ENCODE results near the gene EEF1AKMT3. TPM values are rescaled to one million over a fixed set of nuclear protein-coding genes. Genes with fewer than 3 reads are reported as not detected.
"Not testable (repeated sequence)": the region's sequence is repeated elsewhere in the genome, so short reads cannot be mapped to it uniquely, and the experiment has no call there.

The EEF1AKMT3 gene
- polyA plus RNA-seq, 1 donor: 8.0 TPM

- Histone ChIP-seq H3K36me3 (ENCODE audit: control insufficient read depth, insufficient read depth, low read length) (peaks cover 14% of the 10 kb centered on the region), H3K27ac (ENCODE audit: low read length) (no peak within 1 kb of the TSS), H3K4me1 (ENCODE audit: control insufficient read depth, insufficient read depth, low read length) (peaks cover 28% of the 10 kb centered on the region), H3K9me3 (ENCODE audit: control insufficient read depth, low read depth, low read length) (peaks cover 10% of the 10 kb centered on the region), H3K27me3 (ENCODE audit: control insufficient read depth, insufficient read depth, low read length) (peaks cover 45% of the 10 kb centered on the region), H3K4me3 (ENCODE audit: low read length) (no peak within 1 kb of the TSS)
- WGBS (ENCODE audit: insufficient coverage, low lambda C conversion rate): 14% methylated on average over 2 of the region's 38 CpGs
- DNase-seq: no peak
Observed at GRCh38 chr12:57766464-57767304, 5.7 kb upstream of the EEF1AKMT3 start, which contains the start of gene CYP27B1. TSS of gene CYP27B1 (minus strand) at chr12:57767078. CDS start at chr12:57767041, 37 bp downstream.

DNA sequence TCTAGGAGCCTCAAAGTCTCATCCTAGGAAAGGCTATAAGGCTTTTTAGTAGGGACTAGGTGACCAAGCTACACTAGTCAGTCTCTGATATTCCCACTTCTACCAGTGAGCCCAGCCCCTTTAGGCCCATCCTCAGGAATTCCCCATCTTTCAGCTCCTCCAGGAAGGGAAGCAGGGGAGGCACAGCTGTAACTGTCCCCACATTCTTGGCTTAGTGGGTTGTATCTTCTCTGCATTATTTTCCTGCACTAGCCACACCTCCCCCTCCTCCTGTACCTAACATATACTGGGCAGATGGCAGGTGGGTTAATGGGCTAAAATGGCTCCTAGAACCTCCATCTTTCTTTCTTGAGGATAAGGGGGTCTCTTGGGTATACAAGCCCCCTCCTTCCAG, 5.1 kb upstream of the EEF1AKMT3 start:
- Histone ChIP-seq H3K27me3 (ENCODE audit: control insufficient read depth, insufficient read depth, low read length) (peaks cover 45% of the 10 kb centered on the region), H3K9me3 (ENCODE audit: control insufficient read depth, low read depth, low read length) (peaks cover 10% of the 10 kb centered on the region), H3K27ac (ENCODE audit: low read length) (no peak overlapping the region), H3K4me1 (ENCODE audit: control insufficient read depth, insufficient read depth, low read length) (peaks cover 28% of the 10 kb centered on the region), H3K4me3 (ENCODE audit: low read length) (no peak overlapping the region), H3K36me3 (ENCODE audit: control insufficient read depth, insufficient read depth, low read length) (peaks cover 14% of the 10 kb centered on the region)
- DNase-seq: no peak

DNA sequence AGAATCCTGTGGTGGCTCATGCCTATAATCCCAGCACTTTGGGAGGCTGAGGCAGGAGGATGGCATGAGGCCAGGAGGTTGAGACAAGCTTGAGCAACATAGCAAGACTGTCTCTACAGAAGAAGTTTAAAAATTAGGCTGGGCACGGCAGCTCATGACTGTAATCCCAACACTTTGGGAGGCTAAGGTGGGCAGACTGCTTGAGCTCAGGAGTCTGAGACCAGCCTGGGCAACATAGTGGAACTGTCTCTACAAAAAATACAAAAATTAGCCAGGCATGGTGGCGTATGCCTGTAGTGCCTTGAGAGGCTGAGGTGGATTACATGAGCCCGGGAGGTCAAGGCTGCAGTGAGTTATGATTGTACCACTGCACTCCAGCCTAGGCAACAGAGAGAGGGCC, 4.5 kb upstream of the EEF1AKMT3 start:
- no peak overlapping the region for H3K27ac ChIP-seq (ENCODE audit: low read length)
- WGBS (ENCODE audit: insufficient coverage, low lambda C conversion rate): 80% methylated on average over 1 of the region's 3 CpGs
- peaks cover 14% of the 10 kb centered on the region for H3K36me3 ChIP-seq (ENCODE audit: control insufficient read depth, insufficient read depth, low read length)
- peaks cover 10% of the 10 kb centered on the region for H3K9me3 ChIP-seq (ENCODE audit: control insufficient read depth, low read depth, low read length)
- peaks cover 45% of the 10 kb centered on the region for H3K27me3 ChIP-seq (ENCODE audit: control insufficient read depth, insufficient read depth, low read length)
- H3K4me3 ChIP-seq (ENCODE audit: low read length): no peak overlapping the region
- peaks cover 28% of the 10 kb centered on the region for H3K4me1 ChIP-seq (ENCODE audit: control insufficient read depth, insufficient read depth, low read length)
- no peak for DNase-seq

DNA sequence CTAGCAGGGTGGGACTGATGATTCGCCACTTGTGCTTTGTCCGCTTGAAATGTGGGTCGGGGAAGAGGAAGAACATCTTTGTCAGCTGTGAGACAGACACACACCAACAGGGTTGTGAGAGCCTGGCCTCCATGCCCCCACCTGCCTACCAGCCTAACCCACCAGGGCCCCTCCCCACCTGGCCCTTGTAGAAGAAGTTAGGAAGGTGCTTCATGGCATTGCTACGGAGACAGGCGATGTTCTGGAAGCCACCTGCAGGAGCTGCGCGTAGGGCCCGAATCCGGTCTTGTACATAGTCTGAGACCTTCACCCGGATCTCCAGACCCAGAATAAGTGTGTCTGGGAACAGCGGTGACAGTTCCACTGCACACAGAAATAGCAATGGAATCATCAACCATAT, 2.8 kb upstream of the EEF1AKMT3 start:
- Histone ChIP-seq H3K9me3 (ENCODE audit: control insufficient read depth, low read depth, low read length) (peaks cover 10% of the 10 kb centered on the region), H3K36me3 (ENCODE audit: control insufficient read depth, insufficient read depth, low read length) (peaks cover 14% of the 10 kb centered on the region), H3K27ac (ENCODE audit: low read length) (no peak overlapping the region), H3K4me3 (ENCODE audit: low read length) (no peak overlapping the region), H3K4me1 (ENCODE audit: control insufficient read depth, insufficient read depth, low read length) (peaks cover 34% of the 10 kb centered on the region), H3K27me3 (ENCODE audit: control insufficient read depth, insufficient read depth, low read length) (peaks cover 32% of the 10 kb centered on the region)
- no peak for DNase-seq
- WGBS (ENCODE audit: insufficient coverage, low lambda C conversion rate): no CpG with 5 or more reads among the region's 11 CpGs

GRCh38 chr12:57770734-57771133, 1.7 kb upstream of the EEF1AKMT3 start:
- peaks cover 14% of the 10 kb centered on the region for H3K36me3 ChIP-seq (ENCODE audit: control insufficient read depth, insufficient read depth, low read length)
- no peak for DNase-seq
- peaks cover 20% of the 10 kb centered on the region for H3K27me3 ChIP-seq (ENCODE audit: control insufficient read depth, insufficient read depth, low read length)
- no peak overlapping the region for H3K27ac ChIP-seq (ENCODE audit: low read length)
- H3K4me3 ChIP-seq (ENCODE audit: low read length): no peak overlapping the region
- no CpG with 5 or more reads among the region's 4 CpGs for WGBS (ENCODE audit: insufficient coverage, low lambda C conversion rate)
- peaks cover 27% of the 10 kb centered on the region for H3K4me1 ChIP-seq (ENCODE audit: control insufficient read depth, insufficient read depth, low read length)
- peaks cover 4% of the 10 kb centered on the region for H3K9me3 ChIP-seq (ENCODE audit: control insufficient read depth, low read depth, low read length)

GRCh38 chr12:57771236-57771872, 1.1 kb upstream of the EEF1AKMT3 start:
- Histone ChIP-seq H3K36me3 (ENCODE audit: control insufficient read depth, insufficient read depth, low read length) (peaks cover 16% of the 10 kb centered on the region), H3K9me3 (ENCODE audit: control insufficient read depth, low read depth, low read length) (no peaks in the 10 kb centered on the region), H3K4me1 (ENCODE audit: control insufficient read depth, insufficient read depth, low read length) (peaks cover 21% of the 10 kb centered on the region), H3K4me3 (ENCODE audit: low read length) (peak overlapping the region; percentile 69), H3K27ac (ENCODE audit: low read length) (peak overlapping the region; percentile 83), H3K27me3 (ENCODE audit: control insufficient read depth, insufficient read depth, low read length) (peaks cover 14% of the 10 kb centered on the region)
- DNase-seq: peak in 1 of 2 donors; percentile 80
- 0% methylated on average over 5 of the region's 16 CpGs for WGBS (ENCODE audit: insufficient coverage, low lambda C conversion rate)

- H3K27ac ChIP-seq (ENCODE audit: low read length): peak within 1 kb of the TSS; percentile 83
- H3K4me1 ChIP-seq (ENCODE audit: control insufficient read depth, insufficient read depth, low read length): peaks cover 15% of the 10 kb centered on the region
- H3K27me3 ChIP-seq (ENCODE audit: control insufficient read depth, insufficient read depth, low read length): peaks cover 8% of the 10 kb centered on the region
- peak; percentile 96 to 98 for DNase-seq
- H3K36me3 ChIP-seq (ENCODE audit: control insufficient read depth, insufficient read depth, low read length): peaks cover 16% of the 10 kb centered on the region
- peak within 1 kb of the TSS; percentile 69 for H3K4me3 ChIP-seq (ENCODE audit: low read length)
- no peaks in the 10 kb centered on the region for H3K9me3 ChIP-seq (ENCODE audit: control insufficient read depth, low read depth, low read length)
- 0% methylated on average over 1 of the region's 28 CpGs for WGBS (ENCODE audit: insufficient coverage, low lambda C conversion rate)
Observed at GRCh38 chr12:57771873-57772428, 463 bp upstream of the EEF1AKMT3 start, which contains the start of gene METTL1. TSS of gene METTL1 (minus strand) at chr12:57772105. CDS start at chr12:57772083, 22 bp downstream.

GRCh38 chr12:57774634-57775033, 2.2 kb downstream of the EEF1AKMT3 start:
- not testable (repeated sequence) for DNase-seq; H3K36me3 ChIP-seq (ENCODE audit: control insufficient read depth, insufficient read depth, low read length); H3K27me3 ChIP-seq (ENCODE audit: control insufficient read depth, insufficient read depth, low read length); H3K4me3 ChIP-seq (ENCODE audit: low read length); H3K9me3 ChIP-seq (ENCODE audit: control insufficient read depth, low read depth, low read length); H3K27ac ChIP-seq (ENCODE audit: low read length)
- WGBS (ENCODE audit: insufficient coverage, low lambda C conversion rate): no CpG with 5 or more reads among the region's 11 CpGs
- H3K4me1 ChIP-seq (ENCODE audit: control insufficient read depth, insufficient read depth, low read length): peaks cover 14% of the 10 kb centered on the region

- Histone ChIP-seq H3K27me3 (ENCODE audit: control insufficient read depth, insufficient read depth, low read length) (no peaks in the 10 kb centered on the region), H3K4me1 (ENCODE audit: control insufficient read depth, insufficient read depth, low read length) (peaks cover 14% of the 10 kb centered on the region), H3K27ac (ENCODE audit: low read length) (no peak overlapping the region), H3K9me3 (ENCODE audit: control insufficient read depth, low read depth, low read length) (no peaks in the 10 kb centered on the region), H3K36me3 (ENCODE audit: control insufficient read depth, insufficient read depth, low read length) (peaks cover 5% of the 10 kb centered on the region), H3K4me3 (ENCODE audit: low read length) (no peak overlapping the region)
- no peak for DNase-seq
- WGBS (ENCODE audit: insufficient coverage, low lambda C conversion rate): no CpG with 5 or more reads among the region's 3 CpGs
Observed at GRCh38 chr12:57775044-57775443, 2.6 kb downstream of the EEF1AKMT3 start.

GRCh38 chr12:57775563-57776246, 3.3 kb downstream of the EEF1AKMT3 start:
- Histone ChIP-seq H3K4me3 (ENCODE audit: low read length) (no peak overlapping the region), H3K36me3 (ENCODE audit: control insufficient read depth, insufficient read depth, low read length) (peaks cover 5% of the 10 kb centered on the region), H3K9me3 (ENCODE audit: control insufficient read depth, low read depth, low read length) (no peaks in the 10 kb centered on the region), H3K27me3 (ENCODE audit: control insufficient read depth, insufficient read depth, low read length) (no peaks in the 10 kb centered on the region), H3K27ac (ENCODE audit: low read length) (no peak overlapping the region), H3K4me1 (ENCODE audit: control insufficient read depth, insufficient read depth, low read length) (peaks cover 12% of the 10 kb centered on the region)
- DNase-seq: no peak
- 67% methylated on average over 1 of the region's 4 CpGs for WGBS (ENCODE audit: insufficient coverage, low lambda C conversion rate)
